BJ (cell line): ENCODE data around the gene ENTPD1. TPM values are rescaled to one million over a fixed set of nuclear protein-coding genes. Genes with fewer than 3 reads are reported as not detected.

Experiments
- CTCF ChIA-PET: fragments of 350-600 bp; formaldehyde crosslinking; extraction: SDS; loops from one replicate; lab custom pipeline; 2021; ENCODE audit warnings: antibody characterized with exemption, inconsistent platforms; lab: Yijun Ruan, JAX
- POLR2A ChIA-PET: fragments of 300-600 bp; sonication (Branson Sonifier 250); formaldehyde crosslinking; extraction: SDS; loops from one replicate; lab custom pipeline; 2021; ENCODE audit warnings: antibody characterized with exemption; lab: Charles Lee
- DNase-seq: peaks from one replicate; pipeline ENCODE4 v3.0.0-alpha.2; 2011; ENCODE audit warnings: low read depth
- H3K27me3 ChIP-seq: 2 replicates; pipeline ENCODE4 v1.6.0; 2011; ENCODE audit warnings: low read length; ENCODE audit not compliant: control insufficient read depth, insufficient read depth
- H3K36me3 ChIP-seq: 2 replicates; pipeline ENCODE4 v1.5.1; 2011; ENCODE audit warnings: low read length; ENCODE audit not compliant: control insufficient read depth, insufficient read depth
- H3K4me3 ChIP-seq: 2 replicates; pipeline ENCODE4 v1.5.1; 2011; ENCODE audit warnings: low read depth, mild to moderate bottlenecking, control low read depth, low read length
- polyA plus RNA-seq: library from polyadenylated mRNA; depleted of rRNA; stranded (reverse); fragments of >200 nt; gene quantifications from 2 replicates; pipeline ENCODE4 v1.2.3, GENCODE V29; 2011
- TF ChIP-seq, protein P1 (sequence below): IDR thresholded peaks from 2 replicates; pipeline ENCODE4 v1.5.1; 2011; ENCODE audit warnings: low read depth, mild to moderate bottlenecking, control low read depth, inconsistent platforms, low read length, moderate library complexity; ENCODE audit not compliant: insufficient read depth

Gene ENTPD1
- polyA plus RNA-seq, 1 experiment: 0.20 TPM

DNA sequence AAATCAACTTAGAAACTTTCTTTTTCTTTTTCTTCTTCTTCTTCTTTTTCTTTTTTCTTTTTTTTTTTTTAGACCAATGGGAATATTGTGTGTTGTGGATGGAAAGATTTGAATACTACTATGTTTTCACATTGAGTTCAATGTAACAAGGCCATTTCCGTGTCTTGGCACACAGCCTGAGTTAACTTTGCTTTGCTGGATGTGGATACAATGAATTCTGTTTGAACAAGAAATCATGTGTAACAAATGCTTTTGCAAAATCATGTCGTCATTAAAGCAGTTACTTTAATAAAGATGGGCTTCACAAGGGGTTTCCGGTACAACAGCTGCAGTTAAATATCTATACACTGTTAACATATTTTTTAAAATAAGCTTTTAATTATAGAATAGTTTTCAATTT, 13.5 kb upstream of the ENTPD1 start:
- ChIA-PET POLR2A (no interaction called here), CTCF (interaction anchor here (1.9 kb wide), 1 partner anchor 49 kb away, joined by 7 read pairs; the partner anchor contains the start of gene TCTN3)
- Histone ChIP-seq H3K4me3 (no peak overlapping the region), H3K27me3 (no peaks in the 10 kb centered on the region), H3K36me3 (no peaks in the 10 kb centered on the region)
- no peak for DNase-seq
- TF ChIP-seq, protein P1, sequence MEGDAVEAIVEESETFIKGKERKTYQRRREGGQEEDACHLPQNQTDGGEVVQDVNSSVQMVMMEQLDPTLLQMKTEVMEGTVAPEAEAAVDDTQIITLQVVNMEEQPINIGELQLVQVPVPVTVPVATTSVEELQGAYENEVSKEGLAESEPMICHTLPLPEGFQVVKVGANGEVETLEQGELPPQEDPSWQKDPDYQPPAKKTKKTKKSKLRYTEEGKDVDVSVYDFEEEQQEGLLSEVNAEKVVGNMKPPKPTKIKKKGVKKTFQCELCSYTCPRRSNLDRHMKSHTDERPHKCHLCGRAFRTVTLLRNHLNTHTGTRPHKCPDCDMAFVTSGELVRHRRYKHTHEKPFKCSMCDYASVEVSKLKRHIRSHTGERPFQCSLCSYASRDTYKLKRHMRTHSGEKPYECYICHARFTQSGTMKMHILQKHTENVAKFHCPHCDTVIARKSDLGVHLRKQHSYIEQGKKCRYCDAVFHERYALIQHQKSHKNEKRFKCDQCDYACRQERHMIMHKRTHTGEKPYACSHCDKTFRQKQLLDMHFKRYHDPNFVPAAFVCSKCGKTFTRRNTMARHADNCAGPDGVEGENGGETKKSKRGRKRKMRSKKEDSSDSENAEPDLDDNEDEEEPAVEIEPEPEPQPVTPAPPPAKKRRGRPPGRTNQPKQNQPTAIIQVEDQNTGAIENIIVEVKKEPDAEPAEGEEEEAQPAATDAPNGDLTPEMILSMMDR: no peak

DNA sequence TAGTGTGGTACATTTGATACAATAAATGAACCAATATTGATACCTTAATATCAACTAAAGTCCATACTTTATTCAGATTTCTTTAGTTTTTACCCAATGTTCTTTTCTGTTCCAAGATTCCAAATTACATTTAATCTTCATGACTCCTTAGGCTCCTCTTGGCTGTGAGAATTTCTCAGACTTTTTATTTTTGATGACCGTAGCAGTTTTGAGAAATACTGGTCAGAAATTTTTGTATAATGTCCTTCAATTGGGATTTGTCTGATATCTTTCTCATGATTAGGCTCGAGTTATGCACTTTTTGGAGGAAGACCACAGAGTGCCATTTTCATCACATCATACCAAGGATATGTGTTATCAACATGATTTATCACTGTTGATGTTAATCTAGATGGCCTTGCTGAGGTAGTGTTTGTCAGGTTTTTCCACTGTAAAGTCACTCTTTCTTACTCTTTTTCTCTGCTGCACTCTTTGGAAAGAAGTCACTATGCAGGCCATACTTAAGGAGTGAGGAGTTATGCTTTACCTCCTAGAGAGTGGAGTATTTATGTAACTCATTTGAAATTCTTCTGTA, 12.9 kb upstream of the ENTPD1 start:
- TF ChIP-seq, protein P1: no peak
- no peaks in the 10 kb centered on the region for H3K36me3 ChIP-seq
- CTCF ChIA-PET: interaction anchor here (1.9 kb wide), 1 partner anchor 50 kb away, joined by 7 read pairs; the partner anchor contains the start of gene TCTN3
- POLR2A ChIA-PET: no interaction called here
- H3K27me3 ChIP-seq: no peaks in the 10 kb centered on the region
- no peak for DNase-seq
- H3K4me3 ChIP-seq: no peak overlapping the region

DNA sequence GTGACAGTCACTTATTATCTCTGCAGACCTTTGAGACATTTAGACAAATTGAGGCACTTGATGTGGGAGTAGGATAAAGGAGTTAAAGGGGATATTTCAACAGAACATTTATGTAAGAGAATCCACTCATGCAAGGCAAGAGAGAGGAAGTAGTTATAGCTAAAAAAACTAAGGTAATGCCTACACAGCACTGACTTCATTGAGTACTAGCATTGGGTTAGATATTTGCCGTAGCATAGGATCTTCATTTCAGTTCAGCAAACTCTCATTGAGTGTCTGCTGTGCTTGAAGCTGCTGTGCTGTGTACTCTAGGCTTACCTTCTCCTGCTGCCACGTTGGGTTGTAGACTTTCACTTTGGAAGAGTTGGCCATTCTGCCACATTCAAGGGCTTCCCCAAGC, 10.5 kb upstream of the ENTPD1 start:
- Histone ChIP-seq H3K27me3 (no peaks in the 10 kb centered on the region), H3K36me3 (no peaks in the 10 kb centered on the region), H3K4me3 (no peak overlapping the region)
- ChIA-PET CTCF (no interaction called here), POLR2A (no interaction called here)
- TF ChIP-seq, protein P1: no peak
- DNase-seq: no peak

DNA sequence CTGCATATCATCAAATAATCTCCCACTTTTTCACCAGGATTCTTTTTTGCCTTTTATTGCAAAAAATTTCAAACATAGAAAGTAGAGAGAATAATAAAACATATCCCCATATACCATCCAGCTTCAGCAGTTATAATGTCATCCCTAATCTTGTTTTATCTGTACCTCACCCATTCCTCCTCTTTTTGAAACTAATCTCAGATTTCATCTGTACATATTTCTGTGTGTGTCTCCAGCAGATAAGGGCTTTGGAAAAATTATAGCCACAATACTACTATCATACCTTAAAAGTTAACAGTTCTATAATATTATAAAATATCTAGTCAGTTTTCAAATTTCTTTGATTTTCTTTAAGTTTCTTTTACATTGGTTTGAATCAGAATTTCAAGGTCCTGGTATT, 7.6 kb upstream of the ENTPD1 start:
- Histone ChIP-seq H3K4me3 (no peak overlapping the region), H3K36me3 (no peaks in the 10 kb centered on the region), H3K27me3 (no peaks in the 10 kb centered on the region)
- TF ChIP-seq, protein P1: no peak
- POLR2A ChIA-PET: no interaction called here
- CTCF ChIA-PET: interaction anchor here (1.4 kb wide), 1 partner anchor 55 kb away, joined by 3 read pairs; the partner anchor contains the start of gene TCTN3
- no peak for DNase-seq

DNA sequence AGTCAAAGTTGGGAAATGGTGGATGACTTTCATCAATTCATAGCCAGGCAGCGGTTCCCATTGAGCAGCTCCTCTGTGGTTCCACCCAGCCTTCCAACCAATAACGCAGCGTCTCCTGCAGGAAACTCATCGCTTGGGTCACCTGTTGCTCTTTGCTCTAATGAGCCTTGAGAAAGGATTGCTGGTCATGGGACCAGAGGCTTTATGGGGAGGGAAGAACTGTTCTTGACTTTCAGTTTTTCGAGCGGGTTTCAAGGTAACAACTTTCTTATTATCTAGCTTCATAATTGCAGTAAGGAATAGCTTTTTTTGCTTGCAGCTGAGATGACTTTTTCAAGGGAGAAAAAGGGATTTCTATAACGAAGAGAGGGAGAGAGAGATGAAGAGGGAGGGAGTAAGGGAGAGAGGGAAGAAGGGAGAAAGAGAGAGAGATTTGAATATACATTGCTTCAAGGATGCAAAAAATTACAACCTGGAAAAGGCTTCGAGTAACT, 405 bp upstream of the ENTPD1 start:
- ChIA-PET POLR2A (no interaction called here), CTCF (interaction anchor here (0.6 to 1.8 kb wide), 2 partner anchors 9 to 62 kb away, joined by 3 to 4 read pairs; partner anchors contain the start of gene TCTN3)
- H3K36me3 ChIP-seq: no peaks in the 10 kb centered on the region
- no peak overlapping the region for H3K4me3 ChIP-seq
- TF ChIP-seq, protein P1: no peak
- no peaks in the 10 kb centered on the region for H3K27me3 ChIP-seq
- DNase-seq: no peak
